Fibroblast of lung (primary cell): Measurements from ENCODE around the gene TBX15. TPM values are rescaled to one million over a fixed set of nuclear protein-coding genes. Genes with fewer than 3 reads are reported as not detected.

ENCODE experiments used
- DNase-seq, 2 donors: peaks; one replicate each; pipeline versions ENCODE4 v3.0.0 to v3.0.0-alpha.2; 2010; ENCODE audit warnings: low read depth in 2 of 2
- H2AFZ ChIP-seq: 2 replicates; pipeline ENCODE4 v1.5.1; 2012; ENCODE audit warnings: low read length, control low read depth, inconsistent platforms
- H3K27ac ChIP-seq: 2 replicates; pipeline ENCODE4 v1.5.1; 2011; ENCODE audit warnings: low read length, control low read depth; ENCODE audit not compliant: insufficient read depth
- H3K27me3 ChIP-seq: 2 replicates; pipeline ENCODE4 v1.5.1; 2011; ENCODE audit warnings: mild to moderate bottlenecking, low read length; ENCODE audit not compliant: control insufficient read depth, insufficient read depth
- H3K36me3 ChIP-seq: 2 replicates; pipeline ENCODE4 v1.5.1; 2011; ENCODE audit warnings: low read length; ENCODE audit not compliant: control insufficient read depth, insufficient read depth
- H3K4me1 ChIP-seq: 2 replicates; pipeline ENCODE4 v1.5.1; 2011; ENCODE audit warnings: low read length; ENCODE audit not compliant: control insufficient read depth, insufficient read depth; ENCODE audit errors: extremely low read depth
- H3K4me2 ChIP-seq: 2 replicates; pipeline ENCODE4 v1.5.1; 2011; ENCODE audit warnings: low read length, control low read depth; ENCODE audit not compliant: insufficient read depth; ENCODE audit errors: extremely low read depth
- H3K4me3 ChIP-seq, 4 experiments: fragments of 200-600 bp in 1 of 4; sonication (generic) in 1 of 4; replicated peaks in 1 of 4; 2 replicates each; pipeline ENCODE4 v1.5.1; 2011 to 2016; ENCODE audit warnings: low read length in 4 of 4, low read depth in 3 of 4, mild to moderate bottlenecking in 3 of 4, control low read depth in 2 of 4, inconsistent platforms in 1 of 4, mixed read lengths in 1 of 4; ENCODE audit not compliant: insufficient read depth in 1 of 4; ENCODE audit errors: control extremely low read depth in 1 of 4
- H3K79me2 ChIP-seq: 2 replicates; pipeline ENCODE4 v1.5.1; 2012; ENCODE audit warnings: mild to moderate bottlenecking, low read length, inconsistent platforms; ENCODE audit not compliant: control insufficient read depth, insufficient read depth
- H3K9ac ChIP-seq: 2 replicates; pipeline ENCODE4 v1.5.1; 2011; ENCODE audit warnings: mild to moderate bottlenecking, low read length, control low read depth; ENCODE audit not compliant: insufficient read depth
- H3K9me3 ChIP-seq: 2 replicates; pipeline ENCODE4 v1.5.1; 2012; ENCODE audit warnings: low read depth, low read length; ENCODE audit not compliant: control insufficient read depth, insufficient read depth
- H4K20me1 ChIP-seq: 2 replicates; pipeline ENCODE4 v1.5.1; 2011; ENCODE audit warnings: low read length; ENCODE audit not compliant: control insufficient read depth, insufficient read depth; ENCODE audit errors: extremely low read depth
- EZH2 ChIP-seq: IDR thresholded peaks from 2 replicates; pipeline ENCODE4 v1.5.1; 2012; ENCODE audit warnings: low read length, control low read depth, mild to moderate bottlenecking; ENCODE audit errors: missing control alignments
- polyA plus RNA-seq, 2 donors: library from polyadenylated mRNA; depleted of rRNA in 1 of 2; stranded (reverse) in 1 of 2; unstranded in 1 of 2; fragments of >200 nt; gene quantifications; 2 replicates each; pipeline ENCODE4 v1.2.1, GENCODE V29; 2011 to 2012; ENCODE audit warnings: missing spikeins in 1 of 2
- total RNA-seq: library from RNA; depleted of rRNA; stranded (reverse); fragments of >200 nt; gene quantifications from 2 replicates; pipeline ENCODE4 v1.2.1, GENCODE V29; 2014
- TF ChIP-seq, protein P1 (sequence below), 2 donors: IDR thresholded peaks in 1 of 2; conservative IDR thresholded peaks in 1 of 2; 1 replicate in 1 of 2; 2 replicates in 1 of 2; pipeline ENCODE4 v1.5.1; 2011 to 2012; ENCODE audit warnings: low read length in 2 of 2, control low read depth in 1 of 2, inconsistent platforms in 1 of 2, low read depth in 1 of 2, mild to moderate bottlenecking in 1 of 2

Gene TBX15
- total and polyA plus RNA-seq, 2 donors (not counting 1 experiment from before 2014, with no cell fraction given): 0.50 to 0.99 TPM

DNA sequence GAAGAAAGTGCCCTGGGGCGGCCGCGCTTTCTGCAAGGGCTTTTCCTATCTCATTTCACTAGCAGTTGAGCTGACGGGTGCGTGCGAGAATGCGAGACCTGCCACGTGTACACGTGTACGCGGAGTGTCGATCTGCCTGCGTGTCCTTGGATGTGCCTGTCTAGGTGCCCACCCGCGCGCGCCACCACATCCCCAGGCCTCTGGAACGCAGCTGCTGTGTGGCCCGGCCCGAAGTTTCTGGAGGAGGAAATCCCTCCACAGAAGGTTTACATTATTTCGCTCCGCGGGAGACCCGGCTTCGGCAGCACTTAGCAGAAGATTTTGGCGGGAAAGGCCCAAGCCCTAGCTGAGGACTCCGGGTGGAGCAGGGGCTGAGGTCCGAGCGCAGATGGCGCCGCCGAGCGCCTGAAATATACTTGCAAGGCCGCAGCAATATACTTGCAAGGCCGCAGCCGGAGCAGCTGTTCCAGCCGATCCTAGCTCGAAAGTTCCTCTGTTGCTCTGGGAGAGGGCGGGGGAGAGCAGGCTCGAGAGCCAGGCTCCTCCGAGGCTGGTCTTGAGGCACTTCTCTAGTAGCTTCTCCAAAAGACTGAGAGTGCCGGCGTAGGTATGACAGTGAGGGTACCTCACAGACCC is 3.9 kb downstream of the TBX15 start:
- peak in 1 of 2 donors; percentile 49 for DNase-seq
- Histone ChIP-seq H3K4me2 (peak overlapping the region; percentile 4), H3K27ac (no peak overlapping the region), H3K4me1 (no peaks in the 10 kb centered on the region), H3K9ac (no peak overlapping the region), H3K27me3 (peaks cover 82% of the 10 kb centered on the region), H3K4me3 (peak overlapping the region in 2 of 4 experiments; percentile 21 to 23), H3K79me2 (no peaks in the 10 kb centered on the region), H4K20me1 (no peaks in the 10 kb centered on the region), H2AFZ (no peak overlapping the region), H3K36me3 (no peaks in the 10 kb centered on the region), H3K9me3 (no peaks in the 10 kb centered on the region)
- TF ChIP-seq, protein P1, sequence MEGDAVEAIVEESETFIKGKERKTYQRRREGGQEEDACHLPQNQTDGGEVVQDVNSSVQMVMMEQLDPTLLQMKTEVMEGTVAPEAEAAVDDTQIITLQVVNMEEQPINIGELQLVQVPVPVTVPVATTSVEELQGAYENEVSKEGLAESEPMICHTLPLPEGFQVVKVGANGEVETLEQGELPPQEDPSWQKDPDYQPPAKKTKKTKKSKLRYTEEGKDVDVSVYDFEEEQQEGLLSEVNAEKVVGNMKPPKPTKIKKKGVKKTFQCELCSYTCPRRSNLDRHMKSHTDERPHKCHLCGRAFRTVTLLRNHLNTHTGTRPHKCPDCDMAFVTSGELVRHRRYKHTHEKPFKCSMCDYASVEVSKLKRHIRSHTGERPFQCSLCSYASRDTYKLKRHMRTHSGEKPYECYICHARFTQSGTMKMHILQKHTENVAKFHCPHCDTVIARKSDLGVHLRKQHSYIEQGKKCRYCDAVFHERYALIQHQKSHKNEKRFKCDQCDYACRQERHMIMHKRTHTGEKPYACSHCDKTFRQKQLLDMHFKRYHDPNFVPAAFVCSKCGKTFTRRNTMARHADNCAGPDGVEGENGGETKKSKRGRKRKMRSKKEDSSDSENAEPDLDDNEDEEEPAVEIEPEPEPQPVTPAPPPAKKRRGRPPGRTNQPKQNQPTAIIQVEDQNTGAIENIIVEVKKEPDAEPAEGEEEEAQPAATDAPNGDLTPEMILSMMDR (conservative IDR thresholded peaks at IDR 0.05 in 1 of 2, IDR thresholded peaks at IDR 0.05 in 1 of 2; ENCODE audit: low read depth in 1 of 2, low read length in 2 of 2): no peak
- no peak for TF ChIP-seq EZH2

DNA sequence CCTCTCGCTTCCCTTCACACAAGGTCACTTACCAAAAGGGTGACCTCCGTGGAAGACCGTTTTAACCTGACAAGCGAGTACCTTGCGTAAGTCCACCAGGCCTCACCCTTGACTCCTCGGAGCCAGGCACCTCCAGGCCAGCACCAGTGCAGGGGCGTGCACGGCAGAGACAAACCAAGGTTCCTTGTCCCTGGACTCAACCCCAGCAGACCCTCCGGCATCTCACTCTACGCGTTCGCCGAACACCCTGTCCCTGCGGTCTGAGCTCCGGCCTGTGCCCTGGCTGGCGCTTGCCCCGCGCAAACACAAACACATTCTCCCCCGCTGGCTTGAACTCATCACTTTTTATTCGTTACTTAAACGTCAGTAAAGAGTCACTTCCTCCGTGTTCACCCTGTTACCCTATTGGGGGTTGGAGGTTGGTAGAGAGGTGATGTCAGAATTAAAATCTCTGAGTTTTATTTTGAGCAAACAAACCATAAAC is 4.5 kb downstream of the TBX15 start:
- Histone ChIP-seq H3K4me3 (no peak overlapping the region), H3K27me3 (peaks cover 83% of the 10 kb centered on the region), H3K36me3 (no peaks in the 10 kb centered on the region), H4K20me1 (no peaks in the 10 kb centered on the region), H3K4me2 (no peak overlapping the region), H3K9me3 (no peaks in the 10 kb centered on the region), H3K27ac (no peak overlapping the region), H3K9ac (no peak overlapping the region), H3K79me2 (no peaks in the 10 kb centered on the region), H2AFZ (no peak overlapping the region), H3K4me1 (no peaks in the 10 kb centered on the region)
- no peak for TF ChIP-seq EZH2
- TF ChIP-seq, protein P1 (conservative IDR thresholded peaks at IDR 0.05 in 1 of 2, IDR thresholded peaks at IDR 0.05 in 1 of 2; ENCODE audit: low read depth in 1 of 2, low read length in 2 of 2): no peak
- no peak for DNase-seq

DNA sequence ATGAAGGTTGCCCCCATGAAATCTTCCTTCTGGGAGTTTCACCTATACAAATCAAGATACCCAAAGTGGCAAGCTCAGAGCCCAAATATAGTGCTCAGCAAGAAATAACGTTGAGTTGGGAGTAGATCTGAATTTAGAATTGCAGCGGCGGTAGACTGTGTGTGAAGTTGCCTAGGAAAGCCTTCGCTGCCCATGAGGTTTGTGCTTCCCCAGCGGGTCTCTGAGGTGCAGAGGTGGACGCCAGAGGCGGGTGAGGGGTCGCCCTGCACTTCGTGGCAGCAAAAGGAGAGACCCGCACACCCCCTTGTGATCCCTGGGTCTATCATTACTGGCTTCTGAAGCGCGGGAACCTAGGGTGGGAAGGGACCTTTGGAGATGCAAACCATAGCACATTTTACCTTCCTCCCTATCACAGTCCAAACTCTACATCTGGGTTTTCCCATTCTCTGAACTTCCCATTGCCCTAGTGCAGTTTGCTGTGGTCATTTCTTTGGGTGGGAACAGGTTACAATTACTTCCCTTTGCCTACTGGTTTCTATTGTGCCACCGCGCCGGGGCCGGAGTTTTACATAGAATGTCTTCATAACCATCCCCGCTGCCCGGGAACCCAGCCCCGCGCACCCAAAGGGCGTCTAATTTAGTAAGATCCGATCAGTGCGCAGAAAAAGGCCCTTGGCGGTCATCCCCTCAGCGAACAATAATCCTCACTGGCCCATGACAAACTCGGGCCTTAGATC is 5.2 kb downstream of the TBX15 start:
- H3K27ac ChIP-seq: no peak overlapping the region
- H2AFZ ChIP-seq: no peak overlapping the region
- H3K4me2 ChIP-seq: no peak overlapping the region
- H3K36me3 ChIP-seq: no peaks in the 10 kb centered on the region
- H3K4me3 ChIP-seq: no peak overlapping the region
- no peaks in the 10 kb centered on the region for H4K20me1 ChIP-seq
- H3K27me3 ChIP-seq: peaks cover 77% of the 10 kb centered on the region
- no peaks in the 10 kb centered on the region for H3K9me3 ChIP-seq
- no peak for DNase-seq
- H3K9ac ChIP-seq: no peak overlapping the region
- no peaks in the 10 kb centered on the region for H3K4me1 ChIP-seq
- TF ChIP-seq EZH2: no peak
- TF ChIP-seq, protein P1 (conservative IDR thresholded peaks at IDR 0.05 in 1 of 2, IDR thresholded peaks at IDR 0.05 in 1 of 2; ENCODE audit: low read depth in 1 of 2, low read length in 2 of 2): no peak
- H3K79me2 ChIP-seq: no peaks in the 10 kb centered on the region
